HEK293 (cell line): ENCODE measurements around the gene CLASP1.

Experiments used
- CTCF ChIA-PET: fragments of 350-600 bp; formaldehyde crosslinking; extraction: SDS; loops from one replicate; lab custom pipeline; 2021; ENCODE audit warnings: antibody characterized with exemption; lab: Yijun Ruan, JAX
- POLR2A ChIA-PET: fragments of 300-600 bp; formaldehyde crosslinking; extraction: SDS; loops from one replicate; lab custom pipeline; 2020; ENCODE audit warnings: antibody characterized with exemption, inconsistent platforms; lab: Yijun Ruan, JAX
- H3K27ac ChIP-seq: fragments of 200-500 bp; sonication (Bioruptor generic); 2 replicates; pipeline ENCODE4 v1.5.1; 2014; ENCODE audit warnings: low read depth, low read length, control low read depth, inconsistent platforms; ENCODE audit errors: extremely low read depth
- H3K36me3 ChIP-seq, 2 experiments: fragments of 200-500 bp in 1 of 2; sonication (Bioruptor generic) in 1 of 2; 1 replicate in 1 of 2; 2 replicates in 1 of 2; pipeline ENCODE4 v1.5.1; 2014 to 2017; ENCODE audit warnings: inconsistent platforms in 2 of 2, low read length in 2 of 2; ENCODE audit not compliant: control insufficient read depth in 2 of 2, insufficient read depth in 1 of 2
- H3K4me1 ChIP-seq: fragments of 200-500 bp; sonication (Bioruptor generic); 2 replicates; pipeline ENCODE4 v1.5.1; 2014; ENCODE audit warnings: mild to moderate bottlenecking, low read length, inconsistent platforms; ENCODE audit not compliant: control insufficient read depth, insufficient read depth
- H3K4me3 ChIP-seq: 2 replicates; pipeline ENCODE4 v1.5.1; 2011; ENCODE audit warnings: low read depth, mild to moderate bottlenecking, control low read depth, low read length, moderate library complexity
- H3K9me3 ChIP-seq: fragments of 200-500 bp; sonication (Bioruptor generic); 2 replicates; pipeline ENCODE4 v1.5.1; 2014; ENCODE audit warnings: low read depth, low read length, inconsistent platforms; ENCODE audit not compliant: control insufficient read depth, insufficient read depth
- OSR2 ChIP-seq: fragments of 450-650 bp; formaldehyde crosslinking; IDR thresholded peaks from 2 replicates; pipeline ENCODE4 v1.5.1; 2016; ENCODE audit warnings: missing biosample characterization, missing genetic modification characterization
- ZFP3 ChIP-seq: fragments of 450-650 bp; formaldehyde crosslinking; IDR thresholded peaks from 2 replicates; pipeline ENCODE4 v1.5.1; 2016; ENCODE audit warnings: low read depth, missing biosample characterization, missing genetic modification characterization
- ZNF146 ChIP-seq: fragments of 450-650 bp; formaldehyde crosslinking; IDR thresholded peaks from 2 replicates; pipeline ENCODE4 v1.5.1; 2016; ENCODE audit warnings: missing biosample characterization, missing genetic modification characterization
- ZNF2 ChIP-seq: fragments of 450-650 bp; formaldehyde crosslinking; IDR thresholded peaks from 2 replicates; pipeline ENCODE4 v1.5.1; 2016; ENCODE audit warnings: missing biosample characterization, missing genetic modification characterization
- ZNF223 ChIP-seq: fragments of 450-650 bp; formaldehyde crosslinking; IDR thresholded peaks from 2 replicates; pipeline ENCODE4 v1.5.1; 2016; ENCODE audit warnings: missing biosample characterization, missing genetic modification characterization
- ZNF266 ChIP-seq: fragments of 450-650 bp; formaldehyde crosslinking; IDR thresholded peaks from 2 replicates; pipeline ENCODE4 v1.5.1; 2016; ENCODE audit warnings: missing biosample characterization, missing genetic modification characterization, low read depth
- ZNF518A ChIP-seq: fragments of 450-650 bp; formaldehyde crosslinking; conservative IDR thresholded peaks from 2 replicates; pipeline ENCODE4 v1.5.1; 2016; ENCODE audit warnings: low read depth, missing biosample characterization, missing genetic modification characterization
- ZNF529 ChIP-seq: fragments of 450-650 bp; formaldehyde crosslinking; IDR thresholded peaks from 2 replicates; pipeline ENCODE4 v1.5.1; 2017; ENCODE audit warnings: missing genetic modification characterization, missing biosample characterization; ENCODE audit not compliant: insufficient replicate concordance
- ZNF548 ChIP-seq: fragments of 450-650 bp; formaldehyde crosslinking; IDR thresholded peaks from 2 replicates; pipeline ENCODE4 v1.5.1; 2016; ENCODE audit warnings: missing biosample characterization, missing genetic modification characterization
- ZNF623 ChIP-seq: fragments of 450-650 bp; formaldehyde crosslinking; IDR thresholded peaks from 2 replicates; pipeline ENCODE4 v1.5.1; 2016; ENCODE audit warnings: missing biosample characterization, missing genetic modification characterization
- ZNF654 ChIP-seq: fragments of 450-650 bp; formaldehyde crosslinking; IDR thresholded peaks from 2 replicates; pipeline ENCODE4 v1.5.1; 2016; ENCODE audit warnings: low read depth, missing biosample characterization, missing genetic modification characterization
- ZNF837 ChIP-seq: fragments of 450-650 bp; formaldehyde crosslinking; IDR thresholded peaks from 2 replicates; pipeline ENCODE4 v1.5.1; 2016; ENCODE audit warnings: missing biosample characterization, missing genetic modification characterization
- TF ChIP-seq, protein P1 (sequence below): fragments of 450-650 bp; formaldehyde crosslinking; IDR thresholded peaks from 2 replicates; pipeline ENCODE4 v1.5.1; 2016; ENCODE audit warnings: missing biosample characterization, missing genetic modification characterization, low read depth

CLASP1 gene

DNA sequence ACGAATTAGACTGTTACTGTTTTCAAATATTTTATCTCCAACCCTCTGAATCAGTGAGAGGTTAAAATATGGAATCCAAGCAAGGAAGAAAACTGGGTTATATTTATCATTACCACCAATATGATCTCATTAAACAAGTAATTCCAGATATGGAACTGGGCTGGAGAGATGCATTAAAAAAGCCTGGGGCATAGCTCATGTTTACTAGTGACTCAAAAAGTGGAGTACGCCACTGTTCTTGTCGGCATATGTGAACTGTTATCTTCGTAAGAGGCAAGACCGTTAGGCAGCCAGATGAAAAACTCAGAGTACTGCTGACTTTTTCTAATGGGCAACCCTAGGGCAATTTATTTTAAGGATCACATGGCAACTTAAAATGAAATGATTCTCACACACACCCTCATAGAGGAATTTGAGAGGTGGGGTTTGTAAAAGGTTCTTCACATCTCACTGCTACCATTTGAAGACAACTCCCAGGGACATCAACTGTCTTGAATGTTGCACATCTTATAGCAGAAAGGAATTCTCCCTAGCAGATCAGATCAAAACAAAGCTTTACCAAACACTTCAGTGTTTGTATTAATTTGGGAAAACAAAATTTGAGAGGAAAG, 259.1 kb downstream of the CLASP1 start (continued):
- no peak for TF ChIP-seq ZNF518A (tag by site-specific recombination)
- TF ChIP-seq ZNF529 (tag by site-specific recombination), result no peak
- TF ChIP-seq ZNF654 (tag by site-specific recombination), result no peak
- no peak for TF ChIP-seq OSR2 (tag by site-specific recombination)
- no peak for TF ChIP-seq ZNF623 (tag by site-specific recombination)

DNA sequence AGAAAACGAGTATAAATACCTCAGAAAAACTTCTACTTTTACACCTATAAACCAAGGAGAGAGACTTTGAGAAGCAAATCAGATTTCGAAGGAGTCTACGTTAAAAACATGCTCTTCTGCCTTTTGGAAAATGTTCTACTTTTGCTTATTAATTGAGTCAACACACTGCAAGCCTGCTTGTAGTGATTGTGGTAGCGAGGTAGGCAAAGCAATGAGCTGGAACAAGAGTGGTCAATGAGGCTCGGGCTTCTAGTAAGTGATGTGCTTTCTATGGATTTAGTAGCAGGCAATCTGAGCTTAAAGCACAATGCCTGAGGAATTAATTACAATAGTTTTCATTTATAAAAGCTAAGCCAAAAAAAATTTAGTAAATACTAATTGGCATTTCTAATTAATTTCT, 260.9 kb downstream of the CLASP1 start:
- ChIA-PET CTCF (interaction anchor here (0.6 to 0.7 kb wide), 2 partner anchors 282 to 293 kb away, joined by 3 read pairs; no protein-coding TSS in a partner anchor), POLR2A (no interaction called here)
- Histone ChIP-seq H3K4me1 (no peaks in the 10 kb centered on the region), H3K27ac (no peak overlapping the region), H3K4me3 (no peak overlapping the region), H3K36me3 (peaks cover 8 to 41% of the 10 kb centered on the region in 2 experiments), H3K9me3 (no peaks in the 10 kb centered on the region)
- no peak for TF ChIP-seq ZFP3 (tag by site-specific recombination)
- TF ChIP-seq ZNF266 (tag by site-specific recombination), result no peak
- TF ChIP-seq ZNF548 (tag by site-specific recombination), result no peak
- TF ChIP-seq ZNF518A (tag by site-specific recombination), result no peak
- TF ChIP-seq ZNF837, result no peak
- no peak for TF ChIP-seq ZNF146 (tag by site-specific recombination)
- no peak for TF ChIP-seq ZNF223
- TF ChIP-seq ZNF2 (tag by site-specific recombination), result no peak
- TF ChIP-seq, protein P1, sequence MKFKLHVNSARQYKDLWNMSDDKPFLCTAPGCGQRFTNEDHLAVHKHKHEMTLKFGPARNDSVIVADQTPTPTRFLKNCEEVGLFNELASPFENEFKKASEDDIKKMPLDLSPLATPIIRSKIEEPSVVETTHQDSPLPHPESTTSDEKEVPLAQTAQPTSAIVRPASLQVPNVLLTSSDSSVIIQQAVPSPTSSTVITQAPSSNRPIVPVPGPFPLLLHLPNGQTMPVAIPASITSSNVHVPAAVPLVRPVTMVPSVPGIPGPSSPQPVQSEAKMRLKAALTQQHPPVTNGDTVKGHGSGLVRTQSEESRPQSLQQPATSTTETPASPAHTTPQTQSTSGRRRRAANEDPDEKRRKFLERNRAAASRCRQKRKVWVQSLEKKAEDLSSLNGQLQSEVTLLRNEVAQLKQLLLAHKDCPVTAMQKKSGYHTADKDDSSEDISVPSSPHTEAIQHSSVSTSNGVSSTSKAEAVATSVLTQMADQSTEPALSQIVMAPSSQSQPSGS, result no peak
